Measurements from ENCODE around the gene WDFY4.
"Not testable (repeated sequence)": the region's sequence is repeated elsewhere in the genome, so short reads cannot be mapped to it uniquely, and the experiment has no call there.

The WDFY4 gene

DNA sequence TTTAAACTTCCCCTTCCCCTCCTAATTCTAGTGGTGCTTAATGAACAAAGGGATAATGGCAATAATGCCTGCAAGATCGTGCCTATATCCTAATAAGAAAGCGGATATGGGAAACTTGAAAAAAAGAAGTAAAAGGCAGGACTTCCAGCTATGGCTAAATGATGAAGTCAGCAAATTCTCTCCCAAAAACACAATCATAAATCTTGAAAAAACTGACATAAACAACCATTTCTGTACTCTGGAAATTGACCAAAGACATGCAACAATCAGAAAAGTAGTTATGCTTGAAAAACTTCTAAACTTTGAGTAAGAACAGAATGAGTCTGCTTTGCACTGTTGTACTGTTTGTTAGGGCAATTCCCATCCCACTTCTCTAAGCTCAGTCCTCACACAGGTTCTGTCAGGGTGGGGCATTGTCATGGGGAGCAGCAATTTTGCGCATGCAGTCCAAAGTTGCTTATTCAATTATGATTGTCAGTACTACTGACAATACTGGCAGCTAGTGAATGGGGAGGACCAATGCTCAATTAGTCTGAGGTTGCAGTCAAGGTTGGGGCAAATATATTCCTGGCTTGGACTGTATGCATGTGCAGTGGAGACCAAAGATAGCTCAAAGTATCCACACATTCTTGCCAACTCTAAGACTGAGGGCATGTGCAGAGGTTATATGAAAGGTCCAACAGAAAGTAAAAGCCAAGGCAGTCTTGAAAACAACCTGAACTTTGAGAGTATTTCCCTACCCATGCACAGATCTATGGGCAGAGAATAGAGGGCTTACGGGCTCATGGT, 45.7 kb upstream of the WDFY4 start:
- TF ChIP-seq, protein P1, sequence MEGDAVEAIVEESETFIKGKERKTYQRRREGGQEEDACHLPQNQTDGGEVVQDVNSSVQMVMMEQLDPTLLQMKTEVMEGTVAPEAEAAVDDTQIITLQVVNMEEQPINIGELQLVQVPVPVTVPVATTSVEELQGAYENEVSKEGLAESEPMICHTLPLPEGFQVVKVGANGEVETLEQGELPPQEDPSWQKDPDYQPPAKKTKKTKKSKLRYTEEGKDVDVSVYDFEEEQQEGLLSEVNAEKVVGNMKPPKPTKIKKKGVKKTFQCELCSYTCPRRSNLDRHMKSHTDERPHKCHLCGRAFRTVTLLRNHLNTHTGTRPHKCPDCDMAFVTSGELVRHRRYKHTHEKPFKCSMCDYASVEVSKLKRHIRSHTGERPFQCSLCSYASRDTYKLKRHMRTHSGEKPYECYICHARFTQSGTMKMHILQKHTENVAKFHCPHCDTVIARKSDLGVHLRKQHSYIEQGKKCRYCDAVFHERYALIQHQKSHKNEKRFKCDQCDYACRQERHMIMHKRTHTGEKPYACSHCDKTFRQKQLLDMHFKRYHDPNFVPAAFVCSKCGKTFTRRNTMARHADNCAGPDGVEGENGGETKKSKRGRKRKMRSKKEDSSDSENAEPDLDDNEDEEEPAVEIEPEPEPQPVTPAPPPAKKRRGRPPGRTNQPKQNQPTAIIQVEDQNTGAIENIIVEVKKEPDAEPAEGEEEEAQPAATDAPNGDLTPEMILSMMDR (conservative IDR thresholded peaks at IDR 0.05; ENCODE audit: low read length) = no peak
- no peak for TF ChIP-seq EZH2phosphoT487 (IDR thresholded peaks at IDR 0.05; ENCODE audit: borderline replicate concordance)
- Histone ChIP-seq H3K9ac (ENCODE audit: low read depth, low read length, poor library complexity, severe bottlenecking) (no peak overlapping the region), H3K4me1 (ENCODE audit: insufficient read depth, low read length, poor library complexity, severe bottlenecking) (peaks cover 34% of the 10 kb centered on the region), H3K4me2 (ENCODE audit: low read depth, low read length, poor library complexity, severe bottlenecking) (no peak overlapping the region), H3K4me3 (ENCODE audit: low read length, poor library complexity, severe bottlenecking) (no peak overlapping the region), H3F3A (ENCODE audit: low read depth) (no peaks in the 10 kb centered on the region), H3K79me2 (ENCODE audit: insufficient read depth, low read length) (no peaks in the 10 kb centered on the region), H3K36me3 (ENCODE audit: insufficient read depth, low read length) (no peaks in the 10 kb centered on the region), H2AFZ (ENCODE audit: low read length) (no peak overlapping the region), H3K27me3 (ENCODE audit: insufficient read depth, low read length, poor library complexity, severe bottlenecking) (no peaks in the 10 kb centered on the region), H4K20me1 (ENCODE audit: insufficient read depth, low read length, poor library complexity, severe bottlenecking) (no peaks in the 10 kb centered on the region), H3K9me3 (ENCODE audit: insufficient read depth, low read depth, low read length) (no peaks in the 10 kb centered on the region), H3K9me2 (replicated peaks; ENCODE audit: low read depth, low read length) (no peaks in the 10 kb centered on the region)

DNA sequence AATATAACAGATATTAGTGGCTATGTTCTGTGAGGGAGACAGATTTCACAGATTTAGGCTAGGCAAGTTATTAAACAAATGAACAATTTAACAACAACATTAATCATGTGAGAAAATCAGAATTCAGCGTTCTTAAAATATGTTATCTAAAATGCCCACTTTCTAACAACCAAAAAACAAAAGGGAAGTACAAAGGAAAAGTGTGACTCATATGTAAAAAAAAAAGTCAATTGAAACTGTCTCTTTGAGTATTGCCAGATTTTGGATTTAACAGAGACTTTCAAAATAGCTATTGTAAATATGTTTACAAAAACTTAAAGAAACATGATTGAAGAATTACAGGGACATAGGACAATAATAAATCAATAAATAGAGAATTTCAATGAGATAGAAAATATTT, 45.0 kb upstream of the WDFY4 start:
- no peaks in the 10 kb centered on the region for H3F3A ChIP-seq (ENCODE audit: low read depth)
- TF ChIP-seq EZH2phosphoT487 (IDR thresholded peaks at IDR 0.05; ENCODE audit: borderline replicate concordance) = no peak
- TF ChIP-seq, protein P1 (conservative IDR thresholded peaks at IDR 0.05; ENCODE audit: low read length) = no peak
- no peaks in the 10 kb centered on the region for H3K9me3 ChIP-seq (ENCODE audit: insufficient read depth, low read depth, low read length)
- no peaks in the 10 kb centered on the region for H3K36me3 ChIP-seq (ENCODE audit: insufficient read depth, low read length)
- no peak overlapping the region for H3K4me3 ChIP-seq (ENCODE audit: low read length, poor library complexity, severe bottlenecking)
- H3K9ac ChIP-seq (ENCODE audit: low read depth, low read length, poor library complexity, severe bottlenecking) = no peak overlapping the region
- H3K4me1 ChIP-seq (ENCODE audit: insufficient read depth, low read length, poor library complexity, severe bottlenecking) = peaks cover 28% of the 10 kb centered on the region
- H3K4me2 ChIP-seq (ENCODE audit: low read depth, low read length, poor library complexity, severe bottlenecking) = no peak overlapping the region
- no peaks in the 10 kb centered on the region for H3K9me2 ChIP-seq (replicated peaks; ENCODE audit: low read depth, low read length)
- H2AFZ ChIP-seq (ENCODE audit: low read length) = no peak overlapping the region
- H4K20me1 ChIP-seq (ENCODE audit: insufficient read depth, low read length, poor library complexity, severe bottlenecking) = no peaks in the 10 kb centered on the region
- no peaks in the 10 kb centered on the region for H3K27me3 ChIP-seq (ENCODE audit: insufficient read depth, low read length, poor library complexity, severe bottlenecking)
- no peaks in the 10 kb centered on the region for H3K79me2 ChIP-seq (ENCODE audit: insufficient read depth, low read length)

DNA sequence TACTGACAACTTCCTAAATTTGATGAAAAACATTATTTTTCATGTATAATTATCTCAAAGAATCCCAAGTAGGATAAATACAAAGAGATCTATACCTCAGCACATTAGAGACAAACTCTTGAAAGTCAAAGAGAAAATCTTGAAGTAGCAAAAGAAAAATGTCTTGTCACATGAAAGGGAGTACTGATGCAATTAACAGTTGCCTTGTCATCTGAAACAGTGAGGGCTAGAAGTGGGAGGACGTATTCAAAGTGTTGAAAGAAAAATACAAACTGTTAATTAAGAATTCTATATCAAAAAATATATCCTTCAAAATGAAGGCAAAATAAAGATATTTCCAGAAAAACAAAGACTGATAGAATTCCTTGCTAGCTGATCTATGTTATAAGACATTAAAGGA, 44.3 kb upstream of the WDFY4 start:
- H4K20me1 ChIP-seq (ENCODE audit: insufficient read depth, low read length, poor library complexity, severe bottlenecking) = no peaks in the 10 kb centered on the region
- H2AFZ ChIP-seq (ENCODE audit: low read length) = no peak overlapping the region
- H3K27me3 ChIP-seq (ENCODE audit: insufficient read depth, low read length, poor library complexity, severe bottlenecking) = no peaks in the 10 kb centered on the region
- H3F3A ChIP-seq (ENCODE audit: low read depth) = no peaks in the 10 kb centered on the region
- H3K9me3 ChIP-seq (ENCODE audit: insufficient read depth, low read depth, low read length) = no peaks in the 10 kb centered on the region
- no peak overlapping the region for H3K9ac ChIP-seq (ENCODE audit: low read depth, low read length, poor library complexity, severe bottlenecking)
- no peaks in the 10 kb centered on the region for H3K36me3 ChIP-seq (ENCODE audit: insufficient read depth, low read length)
- H3K79me2 ChIP-seq (ENCODE audit: insufficient read depth, low read length) = no peaks in the 10 kb centered on the region
- TF ChIP-seq, protein P1 (conservative IDR thresholded peaks at IDR 0.05; ENCODE audit: low read length) = no peak
- TF ChIP-seq EZH2phosphoT487 (IDR thresholded peaks at IDR 0.05; ENCODE audit: borderline replicate concordance) = no peak
- H3K4me2 ChIP-seq (ENCODE audit: low read depth, low read length, poor library complexity, severe bottlenecking) = no peak overlapping the region
- no peaks in the 10 kb centered on the region for H3K9me2 ChIP-seq (replicated peaks; ENCODE audit: low read depth, low read length)
- H3K4me1 ChIP-seq (ENCODE audit: insufficient read depth, low read length, poor library complexity, severe bottlenecking) = peaks cover 21% of the 10 kb centered on the region
- no peak overlapping the region for H3K4me3 ChIP-seq (ENCODE audit: low read length, poor library complexity, severe bottlenecking)

DNA sequence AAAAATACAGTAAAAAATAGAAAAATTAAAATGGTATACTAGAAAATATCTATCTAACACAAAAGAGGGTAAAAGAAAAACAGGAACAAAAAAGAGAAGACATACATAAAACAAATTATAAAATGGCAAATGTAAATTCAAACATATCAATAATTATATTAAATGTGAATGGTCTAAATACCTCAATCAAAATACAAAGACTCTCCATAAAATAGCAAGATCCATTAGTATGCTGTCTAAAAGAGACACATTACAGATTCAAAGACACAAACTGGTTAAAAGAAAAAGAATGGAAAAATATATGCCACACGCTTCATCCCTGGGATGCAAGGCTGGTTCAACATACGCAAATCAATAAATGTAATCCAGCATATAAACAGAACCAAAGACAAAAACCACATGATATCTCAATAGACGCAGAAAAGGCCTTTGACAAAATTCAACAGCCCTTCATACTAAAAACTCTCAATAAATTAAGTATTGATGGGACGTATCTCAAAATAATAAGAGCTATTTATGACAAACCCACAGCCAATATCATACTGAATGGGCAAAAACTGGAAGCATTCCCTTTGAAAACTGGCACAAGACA, 43.5 kb upstream of the WDFY4 start:
- H3F3A ChIP-seq (ENCODE audit: low read depth); H3K36me3 ChIP-seq (ENCODE audit: insufficient read depth, low read length); H3K27me3 ChIP-seq (ENCODE audit: insufficient read depth, low read length, poor library complexity, severe bottlenecking); H3K9me3 ChIP-seq (ENCODE audit: insufficient read depth, low read depth, low read length); H3K9ac ChIP-seq (ENCODE audit: low read depth, low read length, poor library complexity, severe bottlenecking); H2AFZ ChIP-seq (ENCODE audit: low read length); H3K79me2 ChIP-seq (ENCODE audit: insufficient read depth, low read length); H3K9me2 ChIP-seq (replicated peaks; ENCODE audit: low read depth, low read length); H3K4me2 ChIP-seq (ENCODE audit: low read depth, low read length, poor library complexity, severe bottlenecking); H4K20me1 ChIP-seq (ENCODE audit: insufficient read depth, low read length, poor library complexity, severe bottlenecking); H3K4me3 ChIP-seq (ENCODE audit: low read length, poor library complexity, severe bottlenecking): not testable (repeated sequence)
- peaks cover 12% of the 10 kb centered on the region for H3K4me1 ChIP-seq (ENCODE audit: insufficient read depth, low read length, poor library complexity, severe bottlenecking)
